HepG2 (cell line): ENCODE data around the gene SHPK. TPM values are rescaled to one million over a fixed set of nuclear protein-coding genes. Genes with fewer than 3 reads are reported as not detected.
A peak's percentile ranks its signal among the peaks of the same experiment; 100 is the strongest.

Experiments
- AGO1 ChIP-seq: fragments of 200-400 bp; formaldehyde crosslinking; IDR thresholded peaks from 2 replicates; pipeline ENCODE4 v1.6.1; 2017; ENCODE audit warnings: mild to moderate bottlenecking, low read depth, low read length, moderate library complexity; ENCODE audit not compliant: poor library complexity, severe bottlenecking
- CENPBD1 ChIP-seq: sonication (generic); formaldehyde crosslinking; IDR thresholded peaks from 2 replicates; pipeline ENCODE4 v1.8.0; 2022; ENCODE audit warnings: missing genetic modification reagents, low read depth, mild to moderate bottlenecking, borderline replicate concordance
- EEA1 ChIP-seq: sonication (generic); formaldehyde crosslinking; IDR thresholded peaks from 2 replicates; pipeline ENCODE4 v1.5.1; 2020; ENCODE audit warnings: mild to moderate bottlenecking, missing genetic modification reagents, borderline replicate concordance
- EED ChIP-seq: sonication (generic); formaldehyde crosslinking; IDR thresholded peaks from 2 replicates; pipeline ENCODE4 v1.5.0; 2020; ENCODE audit warnings: mild to moderate bottlenecking, missing genetic modification reagents
- FOXJ3 ChIP-seq: sonication (generic); formaldehyde crosslinking; IDR thresholded peaks from 2 replicates; pipeline ENCODE4 v1.4.0; 2020; ENCODE audit warnings: missing genetic modification reagents, mild to moderate bottlenecking, borderline replicate concordance
- HDAC2 ChIP-seq: sonication (generic); formaldehyde crosslinking; IDR thresholded peaks from 2 replicates; pipeline ENCODE4 v1.4.0; 2020; ENCODE audit warnings: missing genetic modification reagents
- HOXD1 ChIP-seq: sonication (generic); formaldehyde crosslinking; IDR thresholded peaks from 2 replicates; pipeline ENCODE4 v1.5.0; 2020; ENCODE audit warnings: missing genetic modification reagents
- RBM39 ChIP-seq: fragments of 200-400 bp; formaldehyde crosslinking; IDR thresholded peaks from one replicate; pipeline ENCODE4 v1.6.1; 2018; ENCODE audit warnings: antibody characterized with exemption, mild to moderate bottlenecking, low read depth, low read length; ENCODE audit not compliant: poor library complexity, severe bottlenecking
- REPIN1 ChIP-seq: sonication (generic); formaldehyde crosslinking; IDR thresholded peaks from 2 replicates; pipeline ENCODE4 v1.8.0; 2022; ENCODE audit warnings: missing genetic modification reagents, low read depth, mild to moderate bottlenecking, borderline replicate concordance
- SKI ChIP-seq: fragments of 450-650 bp; IDR thresholded peaks from one replicate; pipeline ENCODE4 v1.6.1; 2018; ENCODE audit warnings: mild to moderate bottlenecking; ENCODE audit not compliant: partially characterized antibody
- THRA ChIP-seq: sonication (generic); formaldehyde crosslinking; IDR thresholded peaks from 2 replicates; pipeline ENCODE4 v1.4.0; 2020; ENCODE audit warnings: missing genetic modification reagents, borderline replicate concordance
- TOE1 ChIP-seq: sonication (generic); formaldehyde crosslinking; IDR thresholded peaks from 2 replicates; pipeline ENCODE4 v1.4.0; 2020; ENCODE audit warnings: mild to moderate bottlenecking, missing genetic modification reagents
- TOPORS ChIP-seq: sonication (generic); formaldehyde crosslinking; IDR thresholded peaks from 2 replicates; pipeline ENCODE4 v1.8.0; 2023; ENCODE audit warnings: mild to moderate bottlenecking, missing genetic modification reagents
- YEATS4 ChIP-seq: sonication (generic); formaldehyde crosslinking; IDR thresholded peaks from 2 replicates; pipeline ENCODE4 v1.4.0; 2020; ENCODE audit warnings: missing genetic modification reagents, borderline replicate concordance
- ZBTB3 ChIP-seq: sonication (generic); formaldehyde crosslinking; IDR thresholded peaks from 2 replicates; pipeline ENCODE4 v1.4.0; 2020; ENCODE audit warnings: low read depth, mild to moderate bottlenecking, moderate library complexity, missing genetic modification reagents, borderline replicate concordance
- ZFAT ChIP-seq: sonication (generic); formaldehyde crosslinking; conservative IDR thresholded peaks from 2 replicates; pipeline ENCODE4 v1.8.1; 2023; ENCODE audit warnings: missing genetic modification reagents, inconsistent platforms
- ZNF234 ChIP-seq: sonication (generic); formaldehyde crosslinking; conservative IDR thresholded peaks from 2 replicates; pipeline ENCODE4 v1.5.1; 2020; ENCODE audit warnings: mild to moderate bottlenecking, missing genetic modification reagents
- ZNF280B ChIP-seq: sonication (generic); formaldehyde crosslinking; IDR thresholded peaks from 2 replicates; pipeline ENCODE4 v1.5.0; 2020; ENCODE audit warnings: missing genetic modification reagents, mild to moderate bottlenecking, borderline replicate concordance
- ZNF547 ChIP-seq: sonication (generic); formaldehyde crosslinking; IDR thresholded peaks from 2 replicates; pipeline ENCODE4 v1.5.1; 2020; ENCODE audit warnings: mild to moderate bottlenecking, missing genetic modification reagents
- ZNF629 ChIP-seq: sonication (generic); formaldehyde crosslinking; conservative IDR thresholded peaks from 2 replicates; pipeline ENCODE4 v1.5.0; 2020; ENCODE audit warnings: missing genetic modification reagents
- ZNF670 ChIP-seq: sonication (generic); formaldehyde crosslinking; IDR thresholded peaks from 2 replicates; pipeline ENCODE4 v1.8.0; 2022; ENCODE audit warnings: mild to moderate bottlenecking, missing genetic modification reagents, borderline replicate concordance
- ZNF7 ChIP-seq: IDR thresholded peaks from 2 replicates; pipeline ENCODE4 v1.6.1; 2016; ENCODE audit warnings: missing biosample characterization, missing genetic modification reagents
- ZNF879 ChIP-seq: sonication (generic); formaldehyde crosslinking; IDR thresholded peaks from 2 replicates; pipeline ENCODE4 v1.8.1; 2023; ENCODE audit warnings: missing genetic modification reagents
- polyA plus RNA-seq, 8 experiments: library from polyadenylated mRNA; depleted of rRNA in 3 of 8; stranded (reverse) in 7 of 8; unstranded in 1 of 8; fragments of >200 nt; fragmentation: Illumina TruSeq in 4 of 8; extraction: Trizol in 4 of 8; gene quantifications; 2 replicates each; pipeline versions ENCODE4 v1.2.1 to v1.2.3, GENCODE V29; 2011 to 2016; ENCODE audit warnings: low read depth in 4 of 8, missing spikeins in 1 of 8, mixed read lengths in 1 of 8; ENCODE audit not compliant: insufficient read depth in 1 of 8
- total RNA-seq, 5 experiments: library from RNA; depleted of rRNA; stranded (reverse); fragments of >200 nt; fragmentation: Illumina TruSeq; extraction: Trizol; gene quantifications; 2 replicates each; pipeline ENCODE4 v1.2.3, GENCODE V29; 2016; ENCODE audit warnings: low read depth in 1 of 5
- TF ChIP-seq, protein P1 (sequence below): IDR thresholded peaks from 2 replicates; pipeline ENCODE4 v1.6.1; 2016; ENCODE audit warnings: missing genetic modification reagents, missing compliant biosample characterization
- TF ChIP-seq, protein P2 (sequence below): sonication (generic); formaldehyde crosslinking; conservative IDR thresholded peaks from 2 replicates; pipeline ENCODE4 v1.5.0; 2020; ENCODE audit warnings: missing genetic modification reagents

The SHPK gene
- total and polyA plus RNA-seq, 2 of the 13 experiments (the other 11 are each of a cell fraction or from before 2014, with no cell fraction given) = 16.2 to 30.9 TPM

- TF ChIP-seq ZNF879 (CRISPR knock-in tag) = peak; percentile 49; the same call in 1 of the 2 replicates
- TF ChIP-seq EEA1 (CRISPR knock-in tag) = no peak
- peak; percentile 31; the same call in 1 of the 2 replicates for TF ChIP-seq THRA (CRISPR knock-in tag)
- no peak for TF ChIP-seq ZNF670 (CRISPR knock-in tag)
- no peak for TF ChIP-seq CENPBD1
- TF ChIP-seq YEATS4 (CRISPR knock-in tag) = no peak; the same call in 1 of the 2 replicates
- TF ChIP-seq EED = no peak
- TF ChIP-seq ZNF547 (CRISPR knock-in tag) = 0 out of 2 replicates have a peak, but pooled peaks have one; percentile 38
- no peak for TF ChIP-seq TOPORS
- no peak for TF ChIP-seq HOXD1 (CRISPR knock-in tag)
- 0 out of 2 replicates have a peak, but pooled peaks have one; percentile 2 for TF ChIP-seq REPIN1 (CRISPR knock-in tag)
- TF ChIP-seq, protein P1, sequence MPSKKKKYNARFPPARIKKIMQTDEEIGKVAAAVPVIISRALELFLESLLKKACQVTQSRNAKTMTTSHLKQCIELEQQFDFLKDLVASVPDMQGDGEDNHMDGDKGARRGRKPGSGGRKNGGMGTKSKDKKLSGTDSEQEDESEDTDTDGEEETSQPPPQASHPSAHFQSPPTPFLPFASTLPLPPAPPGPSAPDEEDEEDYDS = no peak
- TF ChIP-seq, protein P2, sequence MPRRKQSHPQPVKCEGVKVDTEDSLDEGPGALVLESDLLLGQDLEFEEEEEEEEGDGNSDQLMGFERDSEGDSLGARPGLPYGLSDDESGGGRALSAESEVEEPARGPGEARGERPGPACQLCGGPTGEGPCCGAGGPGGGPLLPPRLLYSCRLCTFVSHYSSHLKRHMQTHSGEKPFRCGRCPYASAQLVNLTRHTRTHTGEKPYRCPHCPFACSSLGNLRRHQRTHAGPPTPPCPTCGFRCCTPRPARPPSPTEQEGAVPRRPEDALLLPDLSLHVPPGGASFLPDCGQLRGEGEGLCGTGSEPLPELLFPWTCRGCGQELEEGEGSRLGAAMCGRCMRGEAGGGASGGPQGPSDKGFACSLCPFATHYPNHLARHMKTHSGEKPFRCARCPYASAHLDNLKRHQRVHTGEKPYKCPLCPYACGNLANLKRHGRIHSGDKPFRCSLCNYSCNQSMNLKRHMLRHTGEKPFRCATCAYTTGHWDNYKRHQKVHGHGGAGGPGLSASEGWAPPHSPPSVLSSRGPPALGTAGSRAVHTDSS (CRISPR knock-in tag) = no peak
- TF ChIP-seq ZNF629 (CRISPR knock-in tag) = no peak; the same call in 1 of the 2 replicates
- no peak for TF ChIP-seq ZNF234
- peak; percentile 5; the same call in 1 of the 2 replicates for TF ChIP-seq HDAC2
- no peak for TF ChIP-seq ZFAT (CRISPR knock-in tag)
- TF ChIP-seq ZBTB3 = no peak; the same call in 1 of the 2 replicates
- no peak for TF ChIP-seq ZNF7 (CRISPR knock-in tag)
- peak; percentile 71 for TF ChIP-seq SKI
- no peak for TF ChIP-seq FOXJ3 (CRISPR knock-in tag)
- no peak; the same call in 1 of the 2 replicates for TF ChIP-seq ZNF280B
- no peak for TF ChIP-seq AGO1
- no peak for TF ChIP-seq TOE1
- no peak for TF ChIP-seq RBM39
These were observed 436 bp downstream of the SHPK start (continued) for GRCh38 chr17:3635474-3636153.
